ENCODE results near the gene DNAH8.
A peak's percentile ranks its signal among the peaks of the same experiment; 100 is the strongest.

Gene DNAH8

GRCh38 chr6:38701551-38701950 lies 13.6 kb upstream of the DNAH8 start:
- DNase-seq: no peak

- peak; percentile 91 to 97 for DNase-seq
Observed at GRCh38 chr6:38702558-38703397, 12.3 kb upstream of the DNAH8 start, which contains the start of gene GLO1. GLO1 (minus strand) TSS chr6:38703145; CDS start chr6:38703054, 91 bp downstream.

GRCh38 chr6:38703949-38704590 lies 11.0 kb upstream of the DNAH8 start:
- DNase-seq: no peak

GRCh38 chr6:38705924-38706323 lies 9.2 kb upstream of the DNAH8 start:
- no peak for DNase-seq

GRCh38 chr6:38708496-38708895 lies 6.6 kb upstream of the DNAH8 start:
- DNase-seq: no peak

GRCh38 chr6:38713812-38714211 lies 1.3 kb upstream of the DNAH8 start:
- DNase-seq: no peak

- DNase-seq: no peak
Observed at GRCh38 chr6:38714239-38715015, 684 bp upstream of the DNAH8 start.

GRCh38 chr6:38716825-38717224 lies 1.7 kb downstream of the DNAH8 start:
- DNase-seq: no peak

- DNase-seq: no peak
Observed at GRCh38 chr6:38719358-38719757, 4.2 kb downstream of the DNAH8 start.

GRCh38 chr6:38720295-38720694 lies 5.2 kb downstream of the DNAH8 start:
- DNase-seq: no peak

GRCh38 chr6:38722038-38722437 lies 6.9 kb downstream of the DNAH8 start:
- no peak for DNase-seq

- no peak for DNase-seq
Observed at GRCh38 chr6:38722727-38723334, 7.7 kb downstream of the DNAH8 start.

- DNase-seq: no peak
Observed at GRCh38 chr6:38723783-38724182, 8.7 kb downstream of the DNAH8 start.

GRCh38 chr6:38724343-38724742 lies 9.2 kb downstream of the DNAH8 start:
- DNase-seq: no peak

GRCh38 chr6:38725414-38726183 lies 10.5 kb downstream of the DNAH8 start:
- DNase-seq: no peak

- DNase-seq: no peak
Observed at GRCh38 chr6:38728203-38728602, 13.1 kb downstream of the DNAH8 start.

GRCh38 chr6:38730140-38730862 lies 15.2 kb downstream of the DNAH8 start:
- DNase-seq: no peak

GRCh38 chr6:38736951-38737350 lies 21.8 kb downstream of the DNAH8 start:
- no peak for DNase-seq

GRCh38 chr6:38738261-38738660 lies 23.1 kb downstream of the DNAH8 start:
- DNase-seq: no peak

GRCh38 chr6:38739532-38739931 lies 24.4 kb downstream of the DNAH8 start:
- DNase-seq: peak in 1 of 2 experiments; percentile 6

GRCh38 chr6:38749473-38749872 lies 34.4 kb downstream of the DNAH8 start:
- no peak for DNase-seq

All from SW 1271 (cell line).